ENCODE data around the gene PEX13. TPM values are rescaled to one million over a fixed set of nuclear protein-coding genes. Genes with fewer than 3 reads are reported as not detected.

PEX13 gene
- 16.4 TPM for total RNA-seq (2013)
- polyA plus RNA-seq (1 to 10 TPM; 4.1 to 5.7 (median 4.8) TPM), polyA minus RNA-seq (9.1 and 9.3 TPM in 2 replicates), total RNA-seq (14.6 to 66.2 (median 24.4) reads per million in 11 experiments)

GRCh38 chr2:61017556-61018317 lies at the start of gene PEX13, which contains the start of gene PUS10:
Gene PEX13 (plus strand): TSS chr2:61017720. CDS start chr2:61017760, 40 bp downstream.
Gene PUS10 (minus strand): TSS chr2:61018255. CDS start chr2:61011890, 6,365 bp downstream.
- peak within 1 kb of the TSS; percentile 86 for H3K9ac ChIP-seq (ENCODE audit: insufficient read depth, low read length, poor library complexity, severe bottlenecking)
- no peak for TF ChIP-seq CTCF (IDR thresholded peaks at IDR 0.05)
- Mint-ChIP-seq H3K27ac (peak within 1 kb of the TSS; percentile 88 to 97 (median 93)), H3K27me3 (ENCODE audit: low read depth in 3 of 3) (no peaks in the 10 kb centered on the region), H3K4me1 (peaks cover 50% of the 10 kb centered on the region), H3K9me3 (peaks cover 0 to 4% (median 3%) of the 10 kb centered on the region in 7 donors), H3K36me3 (peaks cover 15 to 20% of the 10 kb centered on the region in 2 donors), H3K4me3 (peak within 1 kb of the TSS; percentile 99)
- DNase-seq: peak in 2 of 3 donors; percentile 9 to 53
- H2AFZ ChIP-seq (ENCODE audit: insufficient read depth, low read depth, low read length, poor library complexity, severe bottlenecking): peak within 1 kb of the TSS; percentile 87
- peaks cover 0 to 4% of the 10 kb centered on the region in 2 donors for H3K9me3 ChIP-seq (replicated peaks in 1 of 2; ENCODE audit: control insufficient read depth in 1 of 2, insufficient read depth in 1 of 2, low read length in 2 of 2)
- peak within 1 kb of the TSS; percentile 75 to 97 (median 89) for H3K4me3 ChIP-seq (replicated peaks in 1 of 3; ENCODE audit: low read depth in 2 of 3, low read length in 3 of 3)
- peaks cover 5 to 17% of the 10 kb centered on the region in 2 donors for H3K36me3 ChIP-seq (replicated peaks in 1 of 2; ENCODE audit: control insufficient read depth in 1 of 2, insufficient read depth in 2 of 2, low read length in 2 of 2)
- peaks cover 18% of the 10 kb centered on the region for H4K20me1 ChIP-seq (ENCODE audit: insufficient read depth, low read length)
- H3K4me2 ChIP-seq (replicated peaks; ENCODE audit: extremely low read depth, low read length, poor library complexity, severe bottlenecking): peak within 1 kb of the TSS; percentile 89
- H3K27me3 ChIP-seq (ENCODE audit: control insufficient read depth in 2 of 2, insufficient read depth in 2 of 2, low read length in 2 of 2): no peaks in the 10 kb centered on the region
- H3K27ac ChIP-seq (ENCODE audit: low read depth in 1 of 2, low read length in 2 of 2): peak within 1 kb of the TSS; percentile 57 to 88
- peaks cover 36 to 47% of the 10 kb centered on the region in 2 donors for H3K4me1 ChIP-seq (ENCODE audit: control insufficient read depth in 1 of 2, insufficient read depth in 2 of 2, low read length in 2 of 2)
- peaks cover 80% of the 10 kb centered on the region for H3K79me2 ChIP-seq (ENCODE audit: insufficient read depth, low read length)
- WGBS (ENCODE audit: insufficient coverage): 0% methylated on average over 18 of the region's 39 CpGs
- intact Hi-C loops (cut with micrococcal nuclease): loop anchor here in 1 of 2 donors (5.0 kb wide), 1 partner anchor 50 kb away; the partner anchor contains the start of gene SANBR

- Histone ChIP-seq H3K27me3 (ENCODE audit: control insufficient read depth in 2 of 2, insufficient read depth in 2 of 2, low read length in 2 of 2) (no peaks in the 10 kb centered on the region), H2AFZ (ENCODE audit: insufficient read depth, low read depth, low read length, poor library complexity, severe bottlenecking) (no peak overlapping the region), H3K9ac (ENCODE audit: insufficient read depth, low read length, poor library complexity, severe bottlenecking) (no peak overlapping the region), H4K20me1 (ENCODE audit: insufficient read depth, low read length) (no peaks in the 10 kb centered on the region), H3K9me3 (replicated peaks in 1 of 2; ENCODE audit: control insufficient read depth in 1 of 2, insufficient read depth in 1 of 2, low read length in 2 of 2) (no peaks in the 10 kb centered on the region), H3K79me2 (ENCODE audit: insufficient read depth, low read length) (no peaks in the 10 kb centered on the region), H3K4me2 (replicated peaks; ENCODE audit: extremely low read depth, low read length, poor library complexity, severe bottlenecking) (no peak overlapping the region), H3K4me3 (replicated peaks in 1 of 3; ENCODE audit: low read depth in 2 of 3, low read length in 3 of 3) (no peak overlapping the region), H3K27ac (ENCODE audit: low read depth in 1 of 2, low read length in 2 of 2) (no peak overlapping the region), H3K36me3 (replicated peaks in 1 of 2; ENCODE audit: control insufficient read depth in 1 of 2, insufficient read depth in 2 of 2, low read length in 2 of 2) (no peaks in the 10 kb centered on the region), H3K4me1 (ENCODE audit: control insufficient read depth in 1 of 2, insufficient read depth in 2 of 2, low read length in 2 of 2) (peaks cover 4 to 7% of the 10 kb centered on the region in 2 donors)
- WGBS (ENCODE audit: insufficient coverage): 96% methylated on average over 32 of the region's 32 CpGs
- no peak for TF ChIP-seq CTCF (IDR thresholded peaks at IDR 0.05)
- Mint-ChIP-seq H3K27ac (no peak overlapping the region), H3K9me3 (peaks cover 0 to 1% (median 0%) of the 10 kb centered on the region in 7 donors), H3K4me3 (no peak overlapping the region), H3K4me1 (peaks cover 7% of the 10 kb centered on the region), H3K27me3 (ENCODE audit: low read depth in 3 of 3) (no peaks in the 10 kb centered on the region), H3K36me3 (peaks cover 3 to 6% of the 10 kb centered on the region in 2 donors)
- intact Hi-C loops (cut with micrococcal nuclease): no loop called here
- no peak for DNase-seq
These were observed 44.4 kb upstream of the PEX13 start for GRCh38 chr2:60972889-60973656.

Measured in CD14-positive monocyte (primary cell).